ENCODE measurements around the gene PPFIA3.

DNA sequence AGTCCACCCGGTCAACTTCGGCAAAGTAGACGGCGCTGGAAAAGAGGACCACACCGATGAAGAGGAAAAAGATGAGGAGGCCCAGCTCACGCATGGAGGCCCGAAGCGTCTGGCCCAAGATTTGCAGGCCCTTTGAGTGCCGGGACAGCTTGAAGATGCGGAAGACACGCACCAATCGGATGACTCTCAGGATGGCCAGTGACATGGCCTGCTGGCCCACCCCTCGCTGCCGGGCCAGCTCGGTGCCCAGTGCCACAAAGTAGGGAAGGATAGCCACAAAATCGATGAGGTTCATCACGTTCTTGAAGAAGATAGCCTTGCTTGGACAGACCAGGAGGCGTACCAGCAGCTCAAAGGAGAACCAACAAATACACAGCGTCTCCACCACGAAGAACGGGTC, 48.9 kb upstream of the PPFIA3 start:
- no peak for TF ChIP-seq CTCF (IDR thresholded peaks at IDR 0.05)
- TF ChIP-seq POLR2A (IDR thresholded peaks at IDR 0.05), result no peak

Measured in testis (tissue), 2 donors.